ENCODE measurements around the gene NOL3.
A peak's percentile ranks its signal among the peaks of the same experiment; 100 is the strongest.
"Not testable (repeated sequence)": the region's sequence is repeated elsewhere in the genome, so short reads cannot be mapped to it uniquely, and the experiment has no call there.

The NOL3 gene

DNA sequence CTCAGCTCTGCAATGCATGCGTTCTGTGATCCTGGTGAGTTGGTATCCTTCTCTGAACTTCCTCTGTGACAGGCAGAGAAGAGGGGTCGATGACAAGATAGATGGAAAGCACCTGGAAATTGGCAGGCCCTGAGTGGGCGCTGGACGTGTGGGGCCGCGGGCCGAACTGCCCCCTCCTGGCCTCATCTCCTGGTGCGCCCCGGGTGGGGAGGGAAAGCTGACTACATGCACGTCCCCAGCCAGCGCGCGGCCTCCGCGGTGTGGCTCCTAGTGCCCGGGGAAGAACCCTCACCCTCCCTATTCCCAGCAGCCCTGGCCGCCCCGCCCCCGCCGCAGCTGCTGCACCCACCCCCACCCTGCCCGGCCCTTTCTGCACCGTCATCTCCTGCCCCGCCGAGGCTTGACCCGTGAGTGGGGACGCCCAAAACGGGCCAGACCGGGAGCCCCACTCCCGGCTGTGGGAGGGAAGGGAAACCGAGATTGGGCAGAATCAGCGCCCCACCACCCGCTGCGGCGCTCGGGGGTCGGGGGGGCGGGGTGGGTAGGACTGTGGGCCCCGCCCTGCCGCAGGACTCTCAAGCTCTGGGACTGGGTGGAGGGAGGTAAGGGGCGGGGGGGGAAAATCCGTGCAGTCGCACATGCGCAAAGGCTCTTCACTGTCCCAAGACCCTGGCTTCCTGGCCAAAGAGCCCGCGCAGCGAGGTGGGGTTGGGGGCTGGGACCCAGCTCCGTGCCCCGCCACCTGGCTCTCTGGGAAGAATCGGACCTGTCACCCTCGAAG lies at the start of gene NOL3:
TSS of gene NOL3 (plus strand) at position 371 of the 781 bp plus-strand sequence.
- peak; percentile 86 for DNase-seq (ENCODE audit: low spot score)

DNA sequence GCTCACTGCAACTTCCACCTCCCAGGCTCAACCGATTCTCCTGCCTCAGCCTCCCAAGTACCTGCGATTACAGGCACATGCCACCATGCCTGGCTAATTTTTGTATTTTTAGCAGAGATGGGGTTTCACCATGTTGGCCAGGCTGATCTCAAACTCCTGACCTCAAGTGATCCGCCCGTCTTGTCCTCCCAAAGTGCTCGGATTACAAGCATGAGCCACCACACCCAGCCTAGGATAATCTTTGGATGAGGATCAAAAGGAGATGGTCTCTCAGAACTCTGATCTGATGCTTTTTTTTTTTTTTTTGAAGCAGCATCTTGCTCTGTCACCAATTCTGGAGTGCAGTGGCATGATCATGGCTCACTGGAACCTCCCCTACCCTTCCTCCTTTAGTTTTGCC lies 47.5 kb upstream of the NOL3 start:
- not testable (repeated sequence) for DNase-seq (ENCODE audit: low spot score)

- no peak for DNase-seq (ENCODE audit: low spot score)
Observed at GRCh38 chr16:67128417-67128816, 41.9 kb upstream of the NOL3 start.

DNA sequence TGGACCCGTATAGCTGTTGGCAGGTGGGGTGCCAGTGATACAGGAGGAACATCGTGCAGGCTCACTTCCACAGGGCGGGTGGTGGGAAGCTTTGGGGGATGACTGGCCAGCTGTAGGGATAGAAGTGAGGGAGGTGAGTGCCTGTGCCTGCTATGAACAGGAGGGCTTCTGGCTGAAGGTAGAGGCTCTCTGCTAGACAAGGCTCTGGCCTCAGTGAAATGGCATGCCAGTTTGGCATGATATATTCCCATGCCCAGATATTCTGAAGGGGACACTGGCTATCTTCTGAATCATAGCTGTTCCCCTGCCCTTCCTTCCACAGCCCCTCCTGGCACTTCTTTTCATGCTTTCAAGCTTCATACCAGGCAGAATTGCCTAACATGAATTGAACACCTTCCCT lies 41.5 kb upstream of the NOL3 start:
- no peak for DNase-seq (ENCODE audit: low spot score)

GRCh38 chr16:67129422-67129821 lies 40.9 kb upstream of the NOL3 start:
- no peak for DNase-seq (ENCODE audit: low spot score)

- DNase-seq (ENCODE audit: low spot score), result no peak
Observed at GRCh38 chr16:67137605-67138004, 32.7 kb upstream of the NOL3 start.

- DNase-seq (ENCODE audit: low spot score), result no peak
Observed at GRCh38 chr16:67141391-67141790, 28.9 kb upstream of the NOL3 start.

GRCh38 chr16:67142342-67142741 lies 28.0 kb upstream of the NOL3 start:
- DNase-seq (ENCODE audit: low spot score), result no peak

DNA sequence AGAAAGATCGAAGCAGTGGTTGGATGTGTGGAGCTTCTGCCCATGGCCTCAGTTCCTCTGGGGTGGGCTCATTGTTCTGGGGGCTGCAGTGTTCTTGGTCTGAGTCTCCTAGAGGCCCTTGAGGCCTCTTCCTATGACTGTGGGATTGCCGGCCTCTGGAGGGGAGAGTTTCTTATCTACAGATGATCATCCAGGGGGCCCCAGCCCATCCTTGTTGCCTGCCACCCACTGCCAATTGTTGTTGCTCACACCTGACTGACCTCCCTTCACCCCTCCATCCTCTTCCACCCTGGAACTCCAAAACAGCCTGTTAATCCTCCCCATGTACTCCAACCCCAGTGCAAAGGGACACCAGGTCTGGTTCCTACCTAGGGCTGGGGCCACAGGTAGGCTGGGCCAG lies 25.4 kb upstream of the NOL3 start:
- no peak for DNase-seq (ENCODE audit: low spot score)

DNA sequence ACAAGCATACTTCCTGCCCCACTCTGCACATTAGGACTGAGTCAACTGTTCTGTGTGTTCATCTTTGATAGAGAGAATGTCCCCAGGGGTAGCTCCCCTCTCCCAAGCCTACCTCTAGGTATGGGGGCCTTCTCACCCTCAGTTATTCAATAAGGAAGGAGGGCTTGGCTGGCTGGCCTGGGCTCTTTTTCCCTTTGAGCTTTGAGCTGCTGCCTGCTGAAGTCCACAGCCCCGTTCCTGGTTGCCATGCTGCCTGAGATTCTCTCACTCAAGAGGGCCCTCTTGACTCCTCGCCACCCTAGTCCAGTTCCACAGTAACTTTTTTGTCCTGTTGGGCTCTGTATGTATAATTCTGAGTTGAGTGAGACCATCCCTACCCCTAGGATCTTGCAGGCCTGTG lies 24.6 kb upstream of the NOL3 start:
- DNase-seq (ENCODE audit: low spot score), result no peak

DNA sequence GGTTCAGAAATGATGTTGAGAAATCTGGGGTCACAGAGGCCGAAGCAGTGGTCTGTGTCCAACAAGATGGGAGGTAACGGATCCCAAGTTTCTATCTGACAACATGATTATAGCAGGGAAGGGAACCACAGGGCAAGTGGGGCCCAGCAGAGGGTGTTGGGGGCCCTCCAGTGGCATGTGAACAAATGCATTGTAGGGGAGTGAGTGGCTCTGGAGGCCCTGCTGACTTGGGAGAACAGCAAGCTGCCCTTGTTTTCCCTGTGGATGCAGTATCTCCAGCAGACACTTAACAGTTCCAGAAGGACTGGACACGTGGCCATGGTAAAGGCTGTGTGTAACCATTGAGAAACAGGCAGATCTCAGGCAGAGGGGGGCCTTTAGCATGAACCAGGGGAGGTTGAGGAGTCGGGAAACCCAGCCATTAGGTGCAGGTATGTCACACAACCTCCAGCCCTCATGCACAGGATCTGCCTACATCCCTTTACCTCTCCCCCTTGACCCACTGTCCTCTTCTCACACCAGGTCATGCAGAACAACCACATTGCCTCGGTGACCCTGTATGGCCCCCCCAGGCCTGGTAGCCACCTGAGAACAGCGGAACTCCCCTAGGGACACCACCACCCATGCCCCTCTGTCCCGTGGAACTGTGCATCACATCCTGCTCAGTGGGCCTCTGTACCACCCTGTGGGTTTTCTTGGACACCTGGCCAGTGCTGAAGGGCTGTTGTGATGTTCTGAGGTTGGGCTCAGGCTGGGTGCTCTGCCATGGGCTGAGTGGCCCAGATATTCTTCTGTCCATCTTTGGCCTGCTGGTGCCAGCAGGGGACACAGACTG lies 23.6 kb upstream of the NOL3 start:
- DNase-seq (ENCODE audit: low spot score), result no peak

DNA sequence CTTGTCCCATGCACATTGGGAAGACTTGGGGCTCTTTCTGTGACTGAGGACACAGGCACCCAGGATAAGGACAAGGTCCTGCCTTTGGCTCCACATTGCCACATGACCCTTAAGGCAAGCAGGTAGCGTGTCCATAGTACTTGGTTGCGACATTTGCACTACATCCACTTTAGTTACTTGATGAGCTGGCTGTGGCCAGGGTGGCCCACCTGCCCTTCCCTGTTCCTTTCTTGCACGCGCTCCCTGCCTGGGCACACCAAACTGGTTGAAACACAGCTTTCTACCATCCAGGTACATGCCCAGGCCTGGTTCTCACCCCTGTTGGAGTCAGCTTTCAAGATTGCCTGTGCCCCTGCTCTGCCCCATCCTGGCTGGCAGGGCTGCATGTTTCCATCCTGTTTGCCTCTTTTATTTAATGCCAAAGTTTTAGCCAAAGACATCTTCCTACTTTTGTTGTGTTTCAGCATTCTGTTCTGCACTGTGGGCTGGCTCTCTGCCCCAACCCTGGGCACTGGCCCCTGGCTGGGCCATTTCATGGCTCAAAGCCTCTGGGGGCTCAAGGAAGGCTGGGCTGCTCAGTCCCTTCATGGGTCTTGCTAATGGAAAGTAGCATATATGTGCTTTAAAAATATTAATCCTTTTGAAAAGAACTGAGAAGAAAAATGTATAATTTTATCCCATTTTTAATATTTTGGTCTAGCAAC lies 22.7 kb upstream of the NOL3 start:
- DNase-seq (ENCODE audit: low spot score), result no peak

DNA sequence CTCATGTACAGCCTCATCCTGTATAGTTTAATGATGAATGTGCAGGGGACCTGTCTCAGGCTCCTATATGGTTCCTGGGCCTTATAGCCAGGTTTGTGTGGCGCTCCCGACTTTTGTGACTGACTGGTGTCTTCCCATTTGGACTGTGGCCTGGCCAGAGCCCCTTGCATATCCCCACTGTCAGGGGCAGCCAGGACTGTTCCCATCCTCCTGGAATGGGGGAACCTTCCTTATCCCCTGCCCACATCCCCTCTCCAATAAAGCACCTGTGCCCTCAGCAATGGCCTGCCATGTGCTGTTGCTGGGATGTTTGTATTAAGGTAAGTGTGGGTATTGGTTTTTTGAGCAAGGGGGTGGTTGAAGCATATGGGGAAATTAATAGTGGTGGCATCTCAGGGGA lies 22.1 kb upstream of the NOL3 start:
- no peak for DNase-seq (ENCODE audit: low spot score)

DNA sequence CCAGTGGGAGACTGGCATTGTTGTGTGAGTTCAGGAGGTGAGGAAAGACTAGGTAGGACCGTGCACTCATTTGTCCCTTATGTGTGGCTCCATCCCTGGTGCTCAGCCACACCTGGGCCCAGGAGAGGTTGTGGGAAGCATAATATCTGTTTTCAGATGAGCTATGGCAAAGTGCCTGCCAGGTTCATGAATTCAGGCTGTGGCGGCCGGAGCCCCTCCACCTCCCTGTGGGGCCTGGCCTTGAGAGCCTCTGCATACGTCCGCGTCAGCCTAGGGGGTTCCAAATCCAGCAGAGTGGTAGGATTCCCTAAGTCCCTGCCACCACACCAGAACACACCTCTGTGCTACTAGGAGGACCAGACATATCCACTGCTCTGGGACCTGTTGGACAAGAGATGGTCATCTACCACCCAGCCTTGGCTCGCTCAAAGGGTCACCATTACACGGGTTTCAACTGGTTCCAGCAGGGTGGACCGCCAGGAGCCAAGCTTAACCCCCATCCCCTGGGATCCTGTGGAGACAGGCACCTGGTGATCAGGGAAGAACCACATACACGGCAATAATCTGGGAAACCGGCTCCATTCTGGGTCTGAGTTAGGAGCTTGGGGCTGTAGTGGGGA lies 21.6 kb upstream of the NOL3 start:
- no peak for DNase-seq (ENCODE audit: low spot score)

GRCh38 chr16:67149276-67150046 lies 20.9 kb upstream of the NOL3 start:
- no peak for DNase-seq (ENCODE audit: low spot score)

DNA sequence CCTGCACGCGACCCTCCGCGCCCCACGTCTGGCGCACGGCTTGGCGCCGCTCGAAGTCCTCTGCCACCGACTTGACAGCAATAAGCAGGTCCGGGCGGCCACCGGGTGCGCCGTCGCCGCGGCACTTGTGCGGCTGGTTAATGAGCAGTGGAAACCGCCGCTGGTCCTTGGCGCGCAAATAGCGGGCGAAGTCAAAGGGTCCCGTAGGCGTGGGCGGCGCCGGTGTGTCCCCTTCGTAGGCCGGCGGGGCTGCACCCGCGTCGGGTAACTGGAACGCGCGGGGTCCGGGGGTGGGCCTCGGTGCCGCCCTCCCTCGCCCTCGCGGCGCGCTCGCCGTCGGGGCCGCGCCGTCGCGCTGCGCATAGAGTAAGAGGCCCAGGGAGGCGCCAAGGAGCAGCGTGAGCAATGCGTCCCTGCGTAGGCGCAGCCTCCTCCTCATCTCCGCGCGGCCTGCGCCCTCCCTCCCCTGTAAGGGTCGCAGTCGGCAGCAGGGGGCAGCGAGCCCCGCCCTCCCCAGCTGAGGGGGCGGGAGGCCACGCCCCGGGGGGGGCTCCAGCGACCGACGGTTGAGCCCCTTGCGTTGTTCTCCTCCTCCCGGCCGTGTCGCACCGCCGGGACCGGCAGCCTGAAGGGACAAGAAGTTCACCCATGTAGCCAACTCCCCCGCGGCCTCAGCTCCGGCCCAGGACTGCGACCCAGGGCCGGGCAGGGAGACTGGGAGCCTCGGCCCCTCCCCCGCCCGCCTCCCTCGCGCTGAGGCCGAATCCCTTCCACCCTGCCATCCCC lies 20.1 kb upstream of the NOL3 start:
- DNase-seq (ENCODE audit: low spot score), result peak; percentile 54

- DNase-seq (ENCODE audit: low spot score), result peak; percentile 85
Observed at GRCh38 chr16:67150833-67151396, 19.4 kb upstream of the NOL3 start, which contains the start of gene B3GNT9. Gene B3GNT9 (minus strand): TSS chr16:67150998. CDS start chr16:67150485, 513 bp downstream.

GRCh38 chr16:67151431-67152097 lies 18.8 kb upstream of the NOL3 start:
- DNase-seq (ENCODE audit: low spot score), result no peak

DNA sequence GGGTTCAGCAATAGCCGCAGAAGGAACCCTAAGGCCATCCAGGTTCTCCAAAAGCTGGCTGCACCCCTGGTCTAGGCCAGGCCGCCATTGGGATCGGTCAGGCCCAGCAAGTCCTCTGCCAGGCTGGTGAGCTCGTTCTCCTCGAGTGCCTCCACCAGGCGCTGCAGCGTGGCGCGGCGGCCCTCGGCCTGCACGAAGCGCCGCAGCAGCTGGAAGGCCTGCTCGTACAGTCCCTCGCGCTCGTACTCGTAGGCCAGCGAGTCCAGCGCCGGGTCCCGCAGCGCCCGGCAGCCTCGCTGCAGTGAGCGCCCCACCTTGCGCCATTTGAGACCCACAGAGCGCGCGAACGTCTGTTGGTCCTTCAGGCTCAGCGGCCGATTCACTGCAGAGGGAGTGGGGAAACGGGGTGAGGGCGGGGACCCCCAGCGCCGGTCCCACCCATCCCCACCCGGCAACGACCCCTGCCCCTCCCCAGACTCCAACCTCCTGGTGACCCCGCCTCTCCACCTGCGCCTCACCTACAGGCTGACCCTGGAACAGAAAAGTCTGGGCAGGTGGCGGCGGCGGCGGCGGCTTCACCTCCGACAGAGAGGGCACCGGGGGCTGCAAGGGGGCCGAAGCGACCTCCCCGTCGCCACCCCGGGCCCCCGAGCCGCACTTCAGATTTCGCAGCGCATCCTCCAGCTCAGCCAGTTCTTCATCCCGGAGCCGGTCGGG lies 15.6 kb upstream of the NOL3 start:
- no peak for DNase-seq (ENCODE audit: low spot score)
